Gastroesophageal sphincter (tissue), 4 donors: ENCODE measurements around the gene DPP7. TPM values are rescaled to one million over a fixed set of nuclear protein-coding genes. Genes with fewer than 3 reads are reported as not detected.

Source experiments
- ATAC-seq: fragments of 150-250 bp; one replicate; pipeline ENCODE4 v1.9.1; 2016; ENCODE audit warnings: mild to moderate bottlenecking, moderate library complexity
- H3K27ac ChIP-seq, 4 donors: fragments of 200-600 bp; sonication (generic) in 3 of 4; 1 replicate in 3 of 4; 2 replicates in 1 of 4; pipeline ENCODE4 v1.5.1; 2016 to 2019
- H3K27me3 ChIP-seq: fragments of 200-600 bp; sonication (generic); one replicate; pipeline ENCODE4 v1.5.1; 2019
- H3K36me3 ChIP-seq, 2 donors: fragments of 200-600 bp; sonication (generic); one replicate each; pipeline ENCODE4 v1.5.1; 2019; ENCODE audit warnings: control low read depth in 1 of 2
- H3K4me1 ChIP-seq, 3 donors: fragments of 200-600 bp; sonication (generic); 1 replicate in 2 of 3; 2 replicates in 1 of 3; pipeline ENCODE4 v1.5.1; 2016 to 2019; ENCODE audit warnings: control low read depth in 2 of 3
- H3K4me3 ChIP-seq, 2 donors: fragments of 200-600 bp; sonication (generic); one replicate each; pipeline ENCODE4 v1.5.1; 2019; ENCODE audit warnings: mild to moderate bottlenecking in 1 of 2, moderate library complexity in 1 of 2
- H3K9me3 ChIP-seq, 3 donors: fragments of 200-600 bp; sonication (generic); one replicate each; pipeline ENCODE4 v1.5.1; 2017 to 2019; ENCODE audit warnings: control low read depth in 2 of 3
- EP300 ChIP-seq: sonication (generic); formaldehyde crosslinking; IDR thresholded peaks from one replicate; pipeline ENCODE4 v1.6.1; 2017; ENCODE audit warnings: antibody characterized with exemption, mild to moderate bottlenecking
- POLR2A ChIP-seq, 2 donors: fragments of 450-650 bp; IDR thresholded peaks; one replicate each; pipeline ENCODE4 v1.6.1; 2017; ENCODE audit warnings: antibody characterized with exemption in 2 of 2, mild to moderate bottlenecking in 2 of 2, moderate library complexity in 1 of 2
- POLR2AphosphoS5 ChIP-seq: sonication (generic); formaldehyde crosslinking; IDR thresholded peaks from one replicate; pipeline ENCODE4 v1.6.1; 2017; ENCODE audit warnings: antibody characterized with exemption
- WGBS, 2 donors: methylation state at CpG; one replicate each; pipeline ENCODE4 v1.1.5; 2018; ENCODE audit warnings: low coverage in 1 of 2; 5-methylcytosine and 5-hydroxymethylcytosine counted together
- total RNA-seq, 4 donors: library from RNA; depleted of rRNA; stranded (reverse); fragments of >200 nt; gene quantifications; one replicate each; pipeline ENCODE4 v1.1.0, GENCODE V29; 2016
- TF ChIP-seq, protein P1 (sequence below), 4 experiments: fragments of 200-600 bp in 2 of 4; fragments of 450-650 bp in 2 of 4; sonication (generic) in 1 of 4; IDR thresholded peaks; one replicate each; pipeline ENCODE4 v1.5.1; 2017 to 2019; ENCODE audit warnings: antibody characterized with exemption in 4 of 4, mild to moderate bottlenecking in 2 of 4, moderate library complexity in 2 of 4

Gene DPP7
- total RNA-seq, 4 donors from 2014 or later, result 74.5 to 124 (median 111) TPM

DNA sequence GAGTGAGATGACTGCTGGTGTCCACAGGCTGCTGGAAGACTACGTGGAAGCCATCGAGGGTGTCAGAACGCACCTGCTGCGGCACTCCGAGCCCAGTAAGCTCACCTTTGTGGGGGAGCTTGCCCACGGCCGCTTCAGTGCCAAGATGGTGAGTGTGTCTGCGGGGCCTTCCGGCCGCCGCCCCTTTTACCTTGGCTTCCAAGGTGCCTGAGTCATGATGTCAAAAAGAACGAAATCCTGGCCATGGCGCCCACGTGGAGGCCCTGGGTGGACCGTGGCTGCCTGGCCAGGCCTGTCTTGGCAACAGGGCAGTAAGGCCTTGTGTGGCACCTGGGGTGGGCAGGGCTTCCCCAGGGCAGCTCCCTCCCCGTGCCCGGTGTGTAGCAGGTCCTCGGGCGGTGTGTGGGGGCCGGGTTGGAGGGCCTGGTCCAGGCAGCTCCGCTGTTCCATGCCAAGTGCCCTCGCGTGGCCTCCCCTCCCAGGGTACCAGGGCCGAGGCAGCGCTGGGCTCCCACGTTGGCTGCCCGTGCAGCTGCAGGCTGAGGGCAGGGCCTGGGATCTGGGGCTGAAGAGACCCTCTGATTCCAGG is 7.8 kb downstream of the DPP7 start:
- TF ChIP-seq EP300 (no peak), POLR2A (IDR thresholded peaks at IDR 0.05) (no peak), POLR2AphosphoS5 (no peak)
- TF ChIP-seq, protein P1, sequence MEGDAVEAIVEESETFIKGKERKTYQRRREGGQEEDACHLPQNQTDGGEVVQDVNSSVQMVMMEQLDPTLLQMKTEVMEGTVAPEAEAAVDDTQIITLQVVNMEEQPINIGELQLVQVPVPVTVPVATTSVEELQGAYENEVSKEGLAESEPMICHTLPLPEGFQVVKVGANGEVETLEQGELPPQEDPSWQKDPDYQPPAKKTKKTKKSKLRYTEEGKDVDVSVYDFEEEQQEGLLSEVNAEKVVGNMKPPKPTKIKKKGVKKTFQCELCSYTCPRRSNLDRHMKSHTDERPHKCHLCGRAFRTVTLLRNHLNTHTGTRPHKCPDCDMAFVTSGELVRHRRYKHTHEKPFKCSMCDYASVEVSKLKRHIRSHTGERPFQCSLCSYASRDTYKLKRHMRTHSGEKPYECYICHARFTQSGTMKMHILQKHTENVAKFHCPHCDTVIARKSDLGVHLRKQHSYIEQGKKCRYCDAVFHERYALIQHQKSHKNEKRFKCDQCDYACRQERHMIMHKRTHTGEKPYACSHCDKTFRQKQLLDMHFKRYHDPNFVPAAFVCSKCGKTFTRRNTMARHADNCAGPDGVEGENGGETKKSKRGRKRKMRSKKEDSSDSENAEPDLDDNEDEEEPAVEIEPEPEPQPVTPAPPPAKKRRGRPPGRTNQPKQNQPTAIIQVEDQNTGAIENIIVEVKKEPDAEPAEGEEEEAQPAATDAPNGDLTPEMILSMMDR (IDR thresholded peaks at IDR 0.05), result no peak
- no peaks in the 10 kb centered on the region for H3K9me3 ChIP-seq
- no peaks in the 10 kb centered on the region for H3K27me3 ChIP-seq
- H3K27ac ChIP-seq, result no peak overlapping the region
- peaks cover 0 to 100% of the 10 kb centered on the region in 2 donors for H3K36me3 ChIP-seq
- no peak for ATAC-seq
- no CpG with 5 or more reads among the region's 27 CpGs for WGBS, 2 donors
- H3K4me3 ChIP-seq, result no peak overlapping the region
- no peaks in the 10 kb centered on the region for H3K4me1 ChIP-seq

DNA sequence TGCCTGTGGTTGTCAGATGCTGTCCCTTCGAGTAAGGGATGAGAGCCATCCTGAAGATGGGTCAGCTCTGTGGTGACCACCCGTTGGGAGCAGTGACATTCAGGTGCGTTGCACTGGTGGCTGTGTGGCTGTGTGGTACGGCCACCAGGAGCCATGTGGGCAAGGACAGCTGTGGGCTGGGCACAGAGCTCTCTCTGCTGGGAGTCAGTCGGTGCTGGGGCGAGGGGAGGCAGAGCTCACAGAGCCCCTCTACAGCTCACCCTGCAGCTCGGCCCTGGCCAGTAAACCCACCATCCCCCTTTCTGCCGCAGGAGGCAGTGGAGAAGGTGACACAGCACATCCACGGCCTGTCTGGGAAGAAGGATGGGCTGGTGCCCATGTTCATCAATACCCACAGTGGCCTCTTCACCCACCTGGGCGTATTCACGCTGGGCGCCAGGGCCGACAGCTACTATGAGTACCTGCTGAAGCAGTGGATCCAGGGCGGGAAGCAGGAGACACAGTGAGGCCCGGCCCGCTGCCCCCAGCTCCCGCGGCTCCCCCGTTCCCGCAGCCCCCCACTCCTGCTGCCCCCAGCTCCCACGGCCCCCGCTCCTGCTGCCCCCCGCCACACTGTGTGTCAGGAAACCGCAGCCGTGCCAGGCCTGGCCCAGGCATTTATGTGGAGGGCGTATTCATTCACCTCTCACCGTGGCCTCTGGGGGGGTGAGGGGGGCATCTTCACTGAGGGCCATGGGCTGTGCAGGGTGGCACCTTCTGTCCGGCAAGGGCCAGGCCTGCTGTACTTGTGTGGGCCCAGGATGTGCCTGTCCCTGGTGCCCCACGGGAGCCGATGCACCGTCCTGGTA is 8.5 kb downstream of the DPP7 start:
- Histone ChIP-seq H3K27ac (no peak overlapping the region), H3K9me3 (no peaks in the 10 kb centered on the region), H3K4me3 (no peak overlapping the region), H3K36me3 (peaks cover 0 to 100% of the 10 kb centered on the region in 2 donors), H3K27me3 (no peaks in the 10 kb centered on the region), H3K4me1 (no peaks in the 10 kb centered on the region)
- TF ChIP-seq POLR2AphosphoS5 (no peak), EP300 (no peak), POLR2A (IDR thresholded peaks at IDR 0.05) (no peak)
- TF ChIP-seq, protein P1 (IDR thresholded peaks at IDR 0.05), result no peak
- no peak for ATAC-seq
- WGBS, 2 donors, result no CpG with 5 or more reads among the region's 31 CpGs

DNA sequence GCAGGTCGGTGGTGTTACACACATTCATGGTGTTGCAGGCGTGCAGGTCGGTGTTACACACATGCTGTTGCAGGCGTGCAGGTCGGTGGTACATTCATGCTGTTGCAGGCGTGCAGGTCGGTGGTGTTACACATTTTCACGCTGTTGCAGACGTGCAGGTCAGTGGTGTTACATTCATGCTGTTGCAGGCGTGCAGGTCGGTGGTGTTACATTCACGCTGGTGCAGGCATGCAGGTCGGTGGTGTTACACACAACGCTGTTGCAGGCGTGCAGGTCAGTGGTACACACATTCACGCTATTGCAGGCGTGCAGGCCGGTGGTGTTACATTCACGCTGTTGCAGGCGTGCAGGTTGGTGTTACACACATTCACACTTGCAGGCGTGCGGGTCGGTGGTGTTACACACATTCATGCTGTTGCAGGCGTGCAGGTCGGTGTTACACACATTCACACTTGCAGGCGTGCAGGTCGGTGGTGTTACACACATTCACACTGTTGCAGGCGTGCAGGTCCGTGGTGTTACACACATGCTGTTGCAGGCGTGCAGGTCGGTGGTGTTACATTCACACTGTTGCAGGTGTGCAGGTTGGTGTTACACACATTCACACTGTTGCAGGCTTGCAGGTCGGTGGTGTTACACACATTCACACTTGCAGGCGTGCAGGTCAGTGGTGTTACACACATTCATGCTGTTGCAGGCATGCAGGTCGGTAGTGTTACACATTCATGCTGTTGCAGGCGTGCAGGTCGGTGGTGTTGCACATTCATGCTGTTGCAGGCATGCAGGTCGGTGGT is 11.1 kb downstream of the DPP7 start:
- H3K27ac ChIP-seq, result no peak overlapping the region
- no peaks in the 10 kb centered on the region for H3K9me3 ChIP-seq
- H3K4me3 ChIP-seq, result no peak overlapping the region
- H3K36me3 ChIP-seq, result peaks cover 0 to 100% of the 10 kb centered on the region in 2 donors
- TF ChIP-seq, protein P1 (IDR thresholded peaks at IDR 0.05), result no peak
- TF ChIP-seq POLR2A (IDR thresholded peaks at IDR 0.05) (no peak), EP300 (no peak), POLR2AphosphoS5 (no peak)
- H3K4me1 ChIP-seq, result no peaks in the 10 kb centered on the region
- H3K27me3 ChIP-seq, result no peaks in the 10 kb centered on the region
- 84 to 89% methylated on average over 5 to 25 of the region's 37 CpGs for WGBS, 2 donors
- ATAC-seq, result no peak

DNA sequence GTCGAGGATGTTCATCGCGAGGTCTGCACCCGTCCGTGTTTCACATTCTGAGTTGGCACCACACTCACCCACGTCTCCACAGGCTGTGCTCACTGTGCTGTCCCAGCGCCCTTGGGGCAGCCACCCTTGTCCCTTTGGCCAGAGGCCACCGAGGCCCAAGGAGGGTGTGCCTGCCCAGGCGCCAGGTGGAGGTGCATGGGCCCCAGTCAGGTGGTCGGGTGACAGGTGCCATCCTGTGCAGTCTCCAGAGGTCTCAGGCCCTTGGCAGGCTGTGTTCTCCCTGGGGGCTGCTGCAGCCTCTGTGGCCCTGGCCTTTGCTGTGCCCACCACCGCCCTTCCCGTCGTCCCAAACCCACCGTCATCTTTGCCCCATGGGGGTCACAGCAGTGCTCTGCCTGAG is 15.3 kb downstream of the DPP7 start:
- Histone ChIP-seq H3K9me3 (no peaks in the 10 kb centered on the region), H3K36me3 (peaks cover 0 to 100% of the 10 kb centered on the region in 2 donors), H3K27me3 (no peaks in the 10 kb centered on the region), H3K4me1 (no peaks in the 10 kb centered on the region), H3K27ac (no peak overlapping the region), H3K4me3 (no peak overlapping the region)
- no peak for ATAC-seq
- WGBS, 2 donors, result no CpG with 5 or more reads among the region's 14 CpGs
- TF ChIP-seq POLR2A (IDR thresholded peaks at IDR 0.05) (no peak), EP300 (no peak), POLR2AphosphoS5 (no peak)
- TF ChIP-seq, protein P1 (IDR thresholded peaks at IDR 0.05), result no peak
